AG09309 (cell line): ENCODE results near the gene DAZAP2.
A peak's percentile ranks its signal among the peaks of the same experiment; 100 is the strongest.
"Not testable (repeated sequence)": the region's sequence is repeated elsewhere in the genome, so short reads cannot be mapped to it uniquely, and the experiment has no call there.

Source experiments
- DNase-seq: peaks from one replicate; pipeline ENCODE4 v3.0.0-alpha.2; 2010; ENCODE audit warnings: low read depth
- H3K4me3 ChIP-seq: 2 replicates; pipeline ENCODE4 v1.5.1; 2011; ENCODE audit warnings: mild to moderate bottlenecking, low read depth, low read length, moderate library complexity; ENCODE audit not compliant: control insufficient read depth
- TF ChIP-seq, protein P1 (sequence below): IDR thresholded peaks from 2 replicates; pipeline ENCODE4 v1.5.1; 2011; ENCODE audit warnings: mild to moderate bottlenecking, low read depth, low read length, inconsistent platforms; ENCODE audit not compliant: insufficient read depth, control insufficient read depth; ENCODE audit errors: missing control alignments

DAZAP2 gene

DNA sequence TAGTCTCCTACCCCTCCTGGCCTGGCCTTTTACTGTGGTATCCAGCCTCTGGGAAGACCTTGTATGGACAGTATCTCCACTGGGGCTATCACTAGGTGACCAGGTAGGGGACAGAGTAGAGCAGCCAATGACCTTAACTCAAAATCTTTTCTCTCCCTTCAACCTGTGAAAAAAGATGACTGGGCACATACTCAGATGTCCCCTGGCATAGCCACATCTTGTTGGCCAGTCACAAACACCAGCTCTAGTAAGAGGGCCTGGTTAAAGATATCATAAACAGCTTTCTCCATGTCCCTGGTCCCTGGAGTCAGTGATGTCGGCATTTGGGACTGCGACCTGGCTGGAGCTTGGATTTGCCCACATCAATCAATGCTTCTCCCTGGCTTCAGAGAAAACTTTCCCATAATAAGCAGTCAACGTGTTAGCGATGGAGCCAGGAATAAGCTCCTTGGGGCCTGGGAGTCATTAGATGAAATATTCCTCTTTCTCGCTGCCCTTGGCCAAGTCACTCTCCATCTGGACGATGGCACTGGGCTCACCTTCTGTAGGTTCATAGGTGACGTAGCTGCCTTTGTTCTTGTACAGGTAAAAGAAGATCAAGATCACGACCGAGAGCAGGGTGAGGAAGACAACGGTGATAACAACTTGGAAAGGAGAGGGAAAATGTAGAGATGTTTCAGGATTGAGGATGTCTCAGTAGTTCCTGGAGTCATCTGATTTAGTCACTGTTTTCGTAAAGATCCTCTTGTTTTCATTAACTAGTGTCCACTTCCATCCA, 7.0 kb downstream of the DAZAP2 start:
- no peak overlapping the region for H3K4me3 ChIP-seq
- DNase-seq: no peak
- TF ChIP-seq, protein P1, sequence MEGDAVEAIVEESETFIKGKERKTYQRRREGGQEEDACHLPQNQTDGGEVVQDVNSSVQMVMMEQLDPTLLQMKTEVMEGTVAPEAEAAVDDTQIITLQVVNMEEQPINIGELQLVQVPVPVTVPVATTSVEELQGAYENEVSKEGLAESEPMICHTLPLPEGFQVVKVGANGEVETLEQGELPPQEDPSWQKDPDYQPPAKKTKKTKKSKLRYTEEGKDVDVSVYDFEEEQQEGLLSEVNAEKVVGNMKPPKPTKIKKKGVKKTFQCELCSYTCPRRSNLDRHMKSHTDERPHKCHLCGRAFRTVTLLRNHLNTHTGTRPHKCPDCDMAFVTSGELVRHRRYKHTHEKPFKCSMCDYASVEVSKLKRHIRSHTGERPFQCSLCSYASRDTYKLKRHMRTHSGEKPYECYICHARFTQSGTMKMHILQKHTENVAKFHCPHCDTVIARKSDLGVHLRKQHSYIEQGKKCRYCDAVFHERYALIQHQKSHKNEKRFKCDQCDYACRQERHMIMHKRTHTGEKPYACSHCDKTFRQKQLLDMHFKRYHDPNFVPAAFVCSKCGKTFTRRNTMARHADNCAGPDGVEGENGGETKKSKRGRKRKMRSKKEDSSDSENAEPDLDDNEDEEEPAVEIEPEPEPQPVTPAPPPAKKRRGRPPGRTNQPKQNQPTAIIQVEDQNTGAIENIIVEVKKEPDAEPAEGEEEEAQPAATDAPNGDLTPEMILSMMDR: no peak

DNA sequence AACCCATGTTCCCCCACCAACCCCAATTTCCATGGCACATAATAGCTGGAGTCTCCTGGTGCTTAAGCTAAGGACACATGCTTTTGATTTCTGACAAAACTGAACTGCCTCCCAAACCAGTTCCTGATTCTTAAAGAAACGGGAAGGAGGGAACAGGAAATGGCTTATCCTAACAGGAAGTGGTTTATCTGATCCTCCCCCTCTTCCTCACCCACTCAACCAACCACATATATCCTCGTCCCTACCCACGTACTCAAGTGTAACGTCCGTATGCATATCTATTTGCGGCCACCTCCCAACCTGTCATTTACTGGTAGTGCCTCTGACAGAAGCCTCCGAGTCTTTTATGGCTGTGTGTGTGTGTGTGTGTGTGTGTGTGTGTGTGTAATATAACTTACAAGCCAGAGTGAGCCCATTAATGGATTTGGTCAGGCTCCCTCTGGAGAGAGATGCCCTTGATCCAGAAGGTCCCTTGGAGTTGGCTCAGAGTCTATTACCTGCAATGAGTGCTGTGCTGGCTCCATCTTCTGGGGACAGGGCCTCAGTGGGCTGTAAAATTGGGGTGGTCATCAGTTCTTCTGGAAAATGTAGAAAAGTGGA, 7.7 kb downstream of the DAZAP2 start:
- no peak for DNase-seq

DNA sequence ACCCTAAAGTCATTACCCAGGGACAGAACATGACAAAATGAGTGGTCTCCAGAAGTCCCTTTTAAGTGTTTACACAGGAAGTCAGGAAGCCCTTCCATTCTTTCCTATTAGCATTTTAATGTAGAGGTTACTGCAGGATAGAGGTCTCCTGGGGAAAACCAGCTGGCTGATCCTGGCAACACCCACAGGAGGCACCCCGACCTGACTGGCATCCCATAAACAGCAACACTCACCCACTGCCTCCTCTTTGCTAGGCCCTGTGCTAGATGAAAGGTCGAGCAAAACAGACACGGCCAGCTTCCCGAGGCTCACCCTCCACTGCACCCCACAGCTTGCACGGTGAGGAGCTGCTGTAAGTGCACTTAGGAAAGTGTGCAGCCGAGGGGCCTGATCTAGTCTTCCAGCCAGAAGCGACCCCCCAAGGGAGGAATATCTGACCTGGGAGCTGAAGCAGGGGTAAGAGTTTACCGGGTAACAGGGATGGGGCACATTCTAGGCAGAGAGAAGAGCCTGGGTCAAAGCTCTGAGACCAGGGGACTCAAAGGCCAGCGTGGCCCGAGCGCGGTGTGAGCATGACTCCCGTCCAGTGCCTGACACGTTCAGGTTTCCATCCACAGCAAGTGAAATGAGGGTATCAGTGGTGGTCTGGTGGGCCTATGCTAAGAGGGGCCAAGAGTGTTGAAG, 9.0 kb downstream of the DAZAP2 start:
- no peak overlapping the region for H3K4me3 ChIP-seq
- TF ChIP-seq, protein P1: no peak
- no peak for DNase-seq

More for the DNA sequence above, 7.7 kb downstream of the DAZAP2 start:
- TF ChIP-seq, protein P1: no peak
- no peak overlapping the region for H3K4me3 ChIP-seq

DNA sequence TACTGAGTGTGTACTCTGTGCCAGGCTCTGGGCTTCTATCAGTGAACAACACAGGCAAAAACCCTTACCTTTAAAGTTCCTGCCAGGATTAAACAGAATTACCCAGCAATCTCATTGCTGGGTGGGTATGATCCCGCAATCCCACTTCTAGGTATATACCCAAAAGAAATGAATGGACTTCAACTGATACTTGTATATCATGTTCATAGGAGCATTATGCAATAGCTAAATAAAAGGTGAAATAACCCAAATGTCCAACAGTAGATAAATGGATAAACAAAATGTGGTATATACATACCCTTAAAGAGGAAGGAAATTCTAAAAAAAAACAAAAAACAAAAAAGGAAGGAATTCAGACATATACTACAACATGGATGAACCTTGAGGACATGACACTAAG, 14.7 kb downstream of the DAZAP2 start:
- H3K4me3 ChIP-seq: no peak overlapping the region
- DNase-seq: no peak
- TF ChIP-seq, protein P1: no peak

DNA sequence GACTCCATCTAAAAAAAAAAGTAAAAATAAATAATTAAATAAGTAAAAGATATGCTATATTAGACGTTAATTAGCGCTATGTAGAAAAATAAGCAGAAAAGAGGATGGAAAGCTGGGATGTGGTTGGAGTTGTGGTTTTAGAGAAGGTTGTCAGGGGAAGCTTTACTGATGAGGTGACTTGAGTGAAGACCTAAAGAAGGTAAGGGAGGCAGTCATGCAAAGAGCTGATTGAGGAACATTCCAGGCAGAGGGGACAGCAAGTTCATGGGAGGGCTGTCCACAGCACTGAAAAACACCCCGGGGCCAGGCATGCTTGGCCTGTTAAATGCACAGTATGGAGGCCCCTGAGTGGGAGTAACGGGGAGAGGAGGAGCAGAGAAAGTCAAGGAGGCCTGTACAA, 15.9 kb downstream of the DAZAP2 start:
- no peak overlapping the region for H3K4me3 ChIP-seq
- TF ChIP-seq, protein P1: no peak
- DNase-seq: no peak

DNA sequence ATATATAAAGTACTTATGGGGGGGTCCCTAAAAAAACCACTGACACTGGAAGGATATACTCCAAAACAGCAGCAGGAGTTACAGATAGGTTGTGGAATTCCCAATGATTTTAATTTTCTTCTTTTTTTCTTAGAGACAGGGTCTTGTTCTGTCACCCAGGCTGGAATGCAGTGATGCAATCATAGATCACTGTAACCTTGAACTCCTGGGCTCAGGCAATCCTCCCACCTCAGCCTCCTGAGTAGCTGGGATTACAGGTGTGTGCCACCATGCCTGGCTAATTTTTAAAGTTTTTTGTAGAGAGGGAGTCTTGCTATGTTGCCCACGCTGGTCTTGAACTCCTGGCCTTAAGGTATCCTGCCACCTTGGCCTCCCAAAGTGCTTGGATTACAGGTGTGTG, 21.0 kb downstream of the DAZAP2 start:
- DNase-seq, H3K4me3 ChIP-seq: not testable (repeated sequence)

DNA sequence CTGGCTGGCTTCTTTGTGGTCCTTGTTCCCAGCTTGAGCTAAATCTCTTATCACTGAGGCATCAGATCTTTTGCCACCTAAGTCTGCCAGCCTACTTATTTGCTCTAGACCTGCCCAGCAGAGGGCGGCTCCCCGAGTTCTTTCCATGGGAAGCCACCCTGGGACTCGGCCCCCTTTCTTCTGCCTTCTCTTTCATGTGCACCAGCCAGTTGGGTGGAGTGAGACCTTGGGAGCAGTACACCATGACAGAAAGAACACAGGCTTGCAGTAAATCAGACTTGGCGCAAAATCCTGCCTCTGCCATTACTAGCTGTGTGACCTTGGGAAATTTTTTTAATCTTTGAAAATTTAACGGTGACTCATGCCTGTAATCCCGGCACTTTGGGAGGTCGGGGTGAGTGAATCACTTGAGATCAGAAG, 24.1 kb downstream of the DAZAP2 start:
- TF ChIP-seq, protein P1: peak; percentile 57
- H3K4me3 ChIP-seq: no peak overlapping the region
- DNase-seq: no peak
